OCI-LY1 (cell line): Measurements from ENCODE around the gene MRC2.

Experiments
- H2AFZ ChIP-seq: fragments of 200-600 bp; sonication (generic), shearing (Covaris generic); 2 replicates; pipeline ENCODE4 v1.6.0; 2014; ENCODE audit warnings: antibody characterized with exemption, mild to moderate bottlenecking, low read length
- H3F3A ChIP-seq: fragments of 200-600 bp; sonication (generic), shearing (Covaris generic); 2 replicates; pipeline ENCODE4 v1.6.0; 2014; ENCODE audit warnings: mild to moderate bottlenecking, antibody characterized with exemption, low read length, moderate library complexity; ENCODE audit not compliant: insufficient read depth
- H3K27ac ChIP-seq: fragments of 200-600 bp; sonication (generic); 2 replicates; pipeline ENCODE4 v1.5.1; 2014; ENCODE audit warnings: low read length, mixed run types, mild to moderate bottlenecking, low read depth; ENCODE audit not compliant: poor library complexity, severe bottlenecking
- H3K27me3 ChIP-seq: fragments of 200-600 bp; sonication (generic); 2 replicates; pipeline ENCODE4 v1.6.0; 2014; ENCODE audit warnings: antibody characterized with exemption, mild to moderate bottlenecking, low read length, moderate library complexity; ENCODE audit not compliant: insufficient read depth
- H3K36me3 ChIP-seq: fragments of 200-600 bp; sonication (generic); 2 replicates; pipeline ENCODE4 v1.6.1; 2014; ENCODE audit warnings: mild to moderate bottlenecking, antibody characterized with exemption, low read length, moderate library complexity, mixed read lengths; ENCODE audit not compliant: insufficient read depth
- H3K4me1 ChIP-seq: fragments of 200-600 bp; sonication (generic); 2 replicates; pipeline ENCODE4 v1.5.1; 2014; ENCODE audit warnings: mild to moderate bottlenecking, low read length, moderate library complexity; ENCODE audit not compliant: insufficient read depth, severe bottlenecking
- H3K4me2 ChIP-seq: fragments of 200-600 bp; sonication (generic), shearing (Covaris generic); 2 replicates; pipeline ENCODE4 v1.6.1; 2014; ENCODE audit warnings: low read length
- H3K4me3 ChIP-seq: fragments of 200-600 bp; sonication (generic); 2 replicates; pipeline ENCODE4 v1.5.1; 2014; ENCODE audit warnings: low read length, low read depth, mild to moderate bottlenecking, mixed read lengths; ENCODE audit not compliant: poor library complexity, severe bottlenecking
- H3K79me2 ChIP-seq: fragments of 200-600 bp; shearing (Covaris generic); 2 replicates; pipeline ENCODE4 v1.6.1; 2016; ENCODE audit warnings: mixed run types, low read length, mixed read lengths; ENCODE audit not compliant: insufficient read depth
- H3K9ac ChIP-seq: fragments of 200-600 bp; sonication (generic), shearing (Covaris generic); 2 replicates; pipeline ENCODE4 v1.6.1; 2014; ENCODE audit warnings: mild to moderate bottlenecking, low read length, mixed read lengths
- H3K9me2 ChIP-seq: fragments of 200-600 bp; sonication (generic), shearing (Covaris generic); 2 replicates; pipeline ENCODE4 v1.6.1; 2014; ENCODE audit warnings: low read depth, mild to moderate bottlenecking, low read length, mixed read lengths
- H3K9me3 ChIP-seq: fragments of 200-600 bp; shearing (Covaris generic); 2 replicates; pipeline ENCODE4 v1.6.1; 2014; ENCODE audit warnings: low read length, mixed read lengths
- H4K20me1 ChIP-seq: fragments of 200-600 bp; sonication (generic), shearing (Covaris generic); 2 replicates; pipeline ENCODE4 v1.6.0; 2016; ENCODE audit warnings: mild to moderate bottlenecking, low read length; ENCODE audit not compliant: insufficient read depth
- EZH2 ChIP-seq: fragments of 200-600 bp; sonication (generic), shearing (Covaris generic); IDR thresholded peaks from 2 replicates; pipeline ENCODE4 v1.8.0; 2017; ENCODE audit warnings: borderline replicate concordance, mixed run types, mild to moderate bottlenecking, antibody characterized with exemption, low read length, moderate library complexity, mixed read lengths
- TF ChIP-seq, protein P1 (sequence below): fragments of 200-600 bp; sonication (generic), shearing (Covaris generic); IDR thresholded peaks from 2 replicates; pipeline ENCODE4 v1.5.1; 2017; ENCODE audit warnings: mild to moderate bottlenecking, antibody characterized with exemption, low read length, moderate library complexity, mixed read lengths

Gene MRC2

GRCh38 chr17:62714016-62714777, 86.7 kb downstream of the MRC2 start:
- no peak overlapping the region for H3K4me2 ChIP-seq

GRCh38 chr17:62715882-62716390, 88.5 kb downstream of the MRC2 start:
- Histone ChIP-seq H3F3A (no peaks in the 10 kb centered on the region), H3K4me1 (no peaks in the 10 kb centered on the region), H3K4me3 (no peak overlapping the region), H3K27me3 (peaks cover 4% of the 10 kb centered on the region), H3K79me2 (no peaks in the 10 kb centered on the region), H3K9ac (no peak overlapping the region), H3K9me2 (no peaks in the 10 kb centered on the region), H3K27ac (no peak overlapping the region), H2AFZ (no peak overlapping the region), H4K20me1 (no peaks in the 10 kb centered on the region), H3K36me3 (no peaks in the 10 kb centered on the region), H3K4me2 (no peak overlapping the region), H3K9me3 (no peaks in the 10 kb centered on the region)
- TF ChIP-seq EZH2 = no peak
- TF ChIP-seq, protein P1, sequence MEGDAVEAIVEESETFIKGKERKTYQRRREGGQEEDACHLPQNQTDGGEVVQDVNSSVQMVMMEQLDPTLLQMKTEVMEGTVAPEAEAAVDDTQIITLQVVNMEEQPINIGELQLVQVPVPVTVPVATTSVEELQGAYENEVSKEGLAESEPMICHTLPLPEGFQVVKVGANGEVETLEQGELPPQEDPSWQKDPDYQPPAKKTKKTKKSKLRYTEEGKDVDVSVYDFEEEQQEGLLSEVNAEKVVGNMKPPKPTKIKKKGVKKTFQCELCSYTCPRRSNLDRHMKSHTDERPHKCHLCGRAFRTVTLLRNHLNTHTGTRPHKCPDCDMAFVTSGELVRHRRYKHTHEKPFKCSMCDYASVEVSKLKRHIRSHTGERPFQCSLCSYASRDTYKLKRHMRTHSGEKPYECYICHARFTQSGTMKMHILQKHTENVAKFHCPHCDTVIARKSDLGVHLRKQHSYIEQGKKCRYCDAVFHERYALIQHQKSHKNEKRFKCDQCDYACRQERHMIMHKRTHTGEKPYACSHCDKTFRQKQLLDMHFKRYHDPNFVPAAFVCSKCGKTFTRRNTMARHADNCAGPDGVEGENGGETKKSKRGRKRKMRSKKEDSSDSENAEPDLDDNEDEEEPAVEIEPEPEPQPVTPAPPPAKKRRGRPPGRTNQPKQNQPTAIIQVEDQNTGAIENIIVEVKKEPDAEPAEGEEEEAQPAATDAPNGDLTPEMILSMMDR = no peak

More at GRCh38 chr17:62714016-62714777, 86.7 kb downstream of the MRC2 start:
- Histone ChIP-seq H3K4me1 (no peaks in the 10 kb centered on the region), H3K27me3 (peaks cover 4% of the 10 kb centered on the region), H2AFZ (no peak overlapping the region), H3K27ac (no peak overlapping the region), H3K9ac (no peak overlapping the region), H3K9me3 (no peaks in the 10 kb centered on the region), H3F3A (no peaks in the 10 kb centered on the region), H3K36me3 (no peaks in the 10 kb centered on the region), H4K20me1 (no peaks in the 10 kb centered on the region), H3K9me2 (no peaks in the 10 kb centered on the region), H3K79me2 (no peaks in the 10 kb centered on the region), H3K4me3 (no peak overlapping the region)
- TF ChIP-seq, protein P1 = no peak
- no peak for TF ChIP-seq EZH2

DNA sequence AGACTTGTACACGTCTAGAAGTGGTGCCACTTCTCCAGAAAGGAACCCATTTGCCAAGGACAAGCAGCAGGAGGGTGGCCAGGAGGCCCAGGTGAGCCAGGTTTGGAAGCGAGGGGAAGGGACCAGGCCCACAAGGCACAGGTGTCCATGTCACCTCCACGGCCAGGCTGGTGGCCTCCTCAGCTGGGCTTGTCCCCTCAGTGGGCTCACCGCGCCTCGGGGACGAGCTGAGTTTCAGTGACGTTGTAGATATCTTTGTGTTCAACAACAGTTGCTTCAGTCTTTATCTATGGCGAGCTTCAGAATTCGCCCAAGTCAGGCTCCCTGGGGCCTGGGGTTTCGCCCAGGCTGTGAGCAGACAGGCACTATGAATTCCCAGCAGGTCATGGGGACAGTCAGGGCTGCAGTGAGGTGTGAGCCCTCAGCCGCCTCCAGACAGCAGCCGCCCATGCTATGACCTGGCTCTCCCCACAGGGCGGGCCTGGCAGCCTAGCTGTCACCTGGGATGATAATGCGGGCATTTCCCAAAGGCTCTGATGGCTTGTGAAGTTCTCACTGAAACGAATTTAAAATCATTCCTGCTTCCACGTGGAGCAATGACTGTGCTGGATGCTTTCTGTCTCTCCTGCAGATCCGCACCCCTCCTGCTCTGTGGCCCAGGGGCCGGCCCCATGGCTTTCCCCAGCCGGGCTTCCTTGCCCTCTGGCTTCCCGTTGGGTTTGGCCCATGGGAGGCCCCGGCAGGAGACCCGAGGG, 89.5 kb downstream of the MRC2 start:
- H4K20me1 ChIP-seq = no peaks in the 10 kb centered on the region
- H3K4me1 ChIP-seq = no peaks in the 10 kb centered on the region
- no peaks in the 10 kb centered on the region for H3K79me2 ChIP-seq
- H3K9me2 ChIP-seq = no peaks in the 10 kb centered on the region
- H3F3A ChIP-seq = no peaks in the 10 kb centered on the region
- no peak overlapping the region for H2AFZ ChIP-seq
- peaks cover 4% of the 10 kb centered on the region for H3K27me3 ChIP-seq
- TF ChIP-seq EZH2 = no peak
- TF ChIP-seq, protein P1 = no peak
- no peaks in the 10 kb centered on the region for H3K36me3 ChIP-seq
- H3K9ac ChIP-seq = no peak overlapping the region
- H3K9me3 ChIP-seq = no peaks in the 10 kb centered on the region
- no peak overlapping the region for H3K27ac ChIP-seq
- H3K4me3 ChIP-seq = no peak overlapping the region
- no peak overlapping the region for H3K4me2 ChIP-seq
